Stomach (tissue), 9 donors: ENCODE data around the gene RPL12. TPM values are rescaled to one million over a fixed set of nuclear protein-coding genes. Genes with fewer than 3 reads are reported as not detected.

Source experiments
- DNase-seq, 2 donors: peaks; one replicate each; pipeline versions ENCODE4 v3.0.0 to v3.0.0-alpha.2; 2013 to 2019
- H3K27ac ChIP-seq, 5 donors: fragments of 200-600 bp in 4 of 5; sonication (generic) in 4 of 5; one replicate each; pipeline ENCODE4 v1.5.1; 2013 to 2019; ENCODE audit warnings: mild to moderate bottlenecking in 1 of 5, moderate library complexity in 1 of 5
- H3K27me3 ChIP-seq, 3 donors: fragments of 200-600 bp; sonication (generic); one replicate each; pipeline ENCODE4 v1.5.1; 2017 to 2019; ENCODE audit warnings: mixed run types in 1 of 3
- H3K36me3 ChIP-seq, 4 donors: fragments of 200-600 bp; sonication (generic); 1 replicate in 3 of 4; 2 replicates in 1 of 4; pipeline ENCODE4 v1.5.1; 2016 to 2019
- H3K4me1 ChIP-seq, 4 donors: fragments of 200-600 bp; sonication (generic); one replicate each; pipeline ENCODE4 v1.5.1; 2016 to 2019
- H3K4me3 ChIP-seq, 4 donors: fragments of 200-600 bp; sonication (generic) in 3 of 4; one replicate each; pipeline ENCODE4 v1.5.1; 2016 to 2019; ENCODE audit warnings: mild to moderate bottlenecking in 1 of 4
- H3K9me3 ChIP-seq, 4 donors: fragments of 200-600 bp; sonication (generic); one replicate each; pipeline ENCODE4 v1.5.1; 2016 to 2019
- CTCF ChIP-seq, 7 experiments: fragments of 450-650 bp in 4 of 7; fragments of 200-600 bp in 3 of 7; sonication (generic) in 3 of 7; IDR thresholded peaks; one replicate each; pipeline ENCODE4 v1.5.1; 2016 to 2019; ENCODE audit warnings: antibody characterized with exemption in 7 of 7, control low read depth in 2 of 7, mild to moderate bottlenecking in 1 of 7
- EP300 ChIP-seq: sonication (generic); formaldehyde crosslinking; IDR thresholded peaks from one replicate; pipeline ENCODE4 v1.6.1; 2017; ENCODE audit warnings: antibody characterized with exemption
- POLR2A ChIP-seq, 4 donors: fragments of 450-650 bp; IDR thresholded peaks; one replicate each; pipeline ENCODE4 v1.6.1; 2016; ENCODE audit warnings: antibody characterized with exemption in 4 of 4, control low read depth in 2 of 4, mild to moderate bottlenecking in 1 of 4, moderate library complexity in 1 of 4
- POLR2AphosphoS5 ChIP-seq, 3 donors: sonication (generic); formaldehyde crosslinking; IDR thresholded peaks; one replicate each; pipeline ENCODE4 v1.6.1; 2016; ENCODE audit warnings: antibody characterized with exemption in 3 of 3
- WGBS, 5 donors: extraction: QIAGEN DNeasy Blood & Tissue Kit in 3 of 5; methylation state at CpG; one replicate each; pipeline versions ENCODE4 v1.1.5 to v1.1.7; 2013 to 2018; 5-methylcytosine and 5-hydroxymethylcytosine counted together
- intact Hi-C: fragments of 100-400 bp; cut with DNase I; formaldehyde crosslinking; loops from one replicate; pipeline ENCODE4 v1.15.1; 2023; ENCODE audit warnings: low total_unique reads
- polyA plus RNA-seq, 3 donors: library from polyadenylated mRNA; stranded (reverse); fragments of 200-250 nt; gene quantifications; one replicate each; pipeline ENCODE4 v1.2.3, GENCODE V29; 2013
- total RNA-seq, 5 donors: library from RNA; depleted of rRNA; stranded (reverse); fragments of >200 nt; gene quantifications; one replicate each; pipeline versions ENCODE4 v1.1.0 to v1.2.3, GENCODE V29; 2014 to 2016
- donor health status: healthy with polysubstance abuse.
- donor health status: Bipolar disorder and iron deficiency.
- donor health status: healthy.

The RPL12 gene
- total and polyA plus RNA-seq, 8 donors = 187 to 4,806 (median 1,566) TPM

GRCh38 chr9:127422787-127423186, 28.4 kb downstream of the RPL12 start:
- H3K27ac ChIP-seq = peak overlapping the region in 4 of 5 donors; percentile 87 to 94 (median 92)
- intact Hi-C loops = no loop called here
- peaks cover 16 to 75% (median 47%) of the 10 kb centered on the region in 4 donors for H3K4me1 ChIP-seq
- WGBS, 5 donors = 48 to 57% (median 52%) methylated on average over 6 of the region's 6 CpGs
- peaks cover 0 to 3% (median 0%) of the 10 kb centered on the region in 4 donors for H3K36me3 ChIP-seq
- H3K27me3 ChIP-seq = no peaks in the 10 kb centered on the region
- peak overlapping the region; percentile 86 to 98 (median 92) for H3K4me3 ChIP-seq
- no peak for DNase-seq
- no peaks in the 10 kb centered on the region for H3K9me3 ChIP-seq
- no peak for TF ChIP-seq POLR2AphosphoS5 (IDR thresholded peaks at IDR 0.05)
- no peak for TF ChIP-seq POLR2A (IDR thresholded peaks at IDR 0.05)
- TF ChIP-seq EP300 = no peak
- no peak for TF ChIP-seq CTCF (IDR thresholded peaks at IDR 0.05)

- intact Hi-C loops = no loop called here
These were observed 28.9 kb downstream of the RPL12 start for GRCh38 chr9:127422133-127422782.

GRCh38 chr9:127421057-127421456, 30.1 kb downstream of the RPL12 start:
- Histone ChIP-seq H3K4me3 (no peak overlapping the region), H3K4me1 (peaks cover 16 to 72% (median 45%) of the 10 kb centered on the region in 4 donors), H3K36me3 (peaks cover 0 to 3% (median 0%) of the 10 kb centered on the region in 4 donors), H3K27me3 (no peaks in the 10 kb centered on the region), H3K9me3 (no peaks in the 10 kb centered on the region), H3K27ac (peak overlapping the region in 1 of 5 donors; percentile 92)
- DNase-seq = no peak
- intact Hi-C loops = no loop called here
- 85 to 94% (median 88%) methylated on average over 7 of the region's 7 CpGs for WGBS, 5 donors
- TF ChIP-seq POLR2A (IDR thresholded peaks at IDR 0.05) = no peak
- no peak for TF ChIP-seq CTCF (IDR thresholded peaks at IDR 0.05)
- TF ChIP-seq POLR2AphosphoS5 (IDR thresholded peaks at IDR 0.05) = no peak
- no peak for TF ChIP-seq EP300

More at GRCh38 chr9:127422133-127422782, 28.9 kb downstream of the RPL12 start:
- peak overlapping the region; percentile 86 to 98 (median 92) for H3K4me3 ChIP-seq
- no peaks in the 10 kb centered on the region for H3K9me3 ChIP-seq
- H3K36me3 ChIP-seq = peaks cover 0 to 3% (median 0%) of the 10 kb centered on the region in 4 donors
- peak overlapping the region in 2 of 5 donors; percentile 87 to 92 for H3K27ac ChIP-seq
- TF ChIP-seq EP300 (no peak), POLR2A (IDR thresholded peaks at IDR 0.05) (no peak), POLR2AphosphoS5 (IDR thresholded peaks at IDR 0.05) (no peak), CTCF (IDR thresholded peaks at IDR 0.05) (no peak)
- peaks cover 16 to 76% (median 49%) of the 10 kb centered on the region in 4 donors for H3K4me1 ChIP-seq
- no peaks in the 10 kb centered on the region for H3K27me3 ChIP-seq
- 78 to 89% (median 84%) methylated on average over 8 to 10 of the region's 10 CpGs for WGBS, 5 donors
- no peak for DNase-seq

- 82 to 88% (median 84%) methylated on average over 6 of the region's 6 CpGs for WGBS, 5 donors
- intact Hi-C loops = loop anchor here (10.0 kb wide), 1 partner anchor 195 kb away; no protein-coding TSS in a partner anchor
- peaks cover 0 to 3% (median 0%) of the 10 kb centered on the region in 4 donors for H3K36me3 ChIP-seq
- H3K4me1 ChIP-seq = peaks cover 18 to 73% (median 30%) of the 10 kb centered on the region in 4 donors
- no peak overlapping the region for H3K4me3 ChIP-seq
- H3K27me3 ChIP-seq = no peaks in the 10 kb centered on the region
- TF ChIP-seq CTCF (IDR thresholded peaks at IDR 0.05) = no peak
- no peak for TF ChIP-seq EP300
- TF ChIP-seq POLR2AphosphoS5 (IDR thresholded peaks at IDR 0.05) = no peak
- TF ChIP-seq POLR2A (IDR thresholded peaks at IDR 0.05) = no peak
- no peaks in the 10 kb centered on the region for H3K9me3 ChIP-seq
- DNase-seq = no peak
- H3K27ac ChIP-seq = no peak overlapping the region
These were observed 31.9 kb downstream of the RPL12 start for GRCh38 chr9:127419348-127419747.
